T-helper 2 cell treated with Interferon-gamma antibody and Interleukin-4, amounts not matched to agents 100 ng/mL and 5 ng/mL, for 36 hours (primary cell): ENCODE measurements around the gene F3. TPM values are rescaled to one million over a fixed set of nuclear protein-coding genes. Genes with fewer than 3 reads are reported as not detected.

Experiments
- intact Hi-C: fragments of 100-400 bp; cut with micrococcal nuclease; formaldehyde crosslinking; loops from one replicate; pipeline ENCODE4 v1.15.1; 2023
- total RNA-seq: library from RNA; stranded (reverse); gene quantifications from 2 replicates; pipeline ENCODE4 v1.2.3, GENCODE V29; 2022

The F3 gene
- total RNA-seq, 1 donor from 2014 or later: 0.23 TPM

- intact Hi-C loops: no loop called here
These were observed 11.8 kb upstream of the F3 start for GRCh38 chr1:94553323-94553730.

DNA sequence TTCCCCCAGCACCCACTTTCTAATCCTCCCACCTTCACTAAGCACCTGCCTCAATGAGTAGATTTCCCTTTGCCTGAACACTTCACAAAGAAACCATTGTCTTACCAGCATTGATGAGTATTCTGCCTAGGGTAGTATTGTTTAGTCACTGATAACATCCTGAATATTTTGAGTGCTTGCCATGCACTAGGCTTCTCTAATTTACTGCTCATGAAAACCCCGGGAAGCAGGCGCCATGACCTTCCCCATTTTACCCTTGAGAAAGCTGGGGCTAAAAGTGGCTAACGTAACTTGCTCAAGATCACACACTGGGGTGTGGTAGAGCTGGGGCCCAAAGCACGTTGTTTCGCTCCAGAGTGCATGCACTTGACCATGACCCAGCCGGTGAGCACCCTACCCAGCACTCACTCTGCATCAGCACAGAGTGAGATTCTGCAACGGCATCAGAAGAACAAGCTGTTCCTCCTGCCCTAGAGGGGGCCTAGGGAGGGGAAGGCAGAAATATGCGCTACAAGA lies 10.6 kb upstream of the F3 start:
- intact Hi-C loops: no loop called here

DNA sequence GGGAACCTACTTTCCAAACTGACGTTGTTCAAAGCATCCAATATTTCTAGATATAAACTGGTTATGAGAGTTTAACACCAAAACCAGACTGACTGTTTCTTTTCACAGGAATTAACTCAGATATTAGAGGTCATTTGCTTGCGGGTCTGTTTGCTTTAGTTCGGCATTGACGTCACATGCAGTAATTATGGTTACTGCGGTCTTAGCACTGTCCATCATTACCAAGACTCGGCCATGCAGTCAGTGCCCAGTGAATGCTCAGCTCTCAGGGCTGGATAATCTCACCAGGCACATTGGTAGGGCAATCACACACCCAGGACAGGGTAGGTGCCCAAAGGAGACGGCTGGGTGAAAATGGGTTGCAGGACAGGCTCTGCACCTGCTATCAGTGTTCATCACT lies 9.9 kb upstream of the F3 start:
- intact Hi-C loops: no loop called here

GRCh38 chr1:94550800-94551241 lies 9.3 kb upstream of the F3 start:
- intact Hi-C loops: no loop called here

DNA sequence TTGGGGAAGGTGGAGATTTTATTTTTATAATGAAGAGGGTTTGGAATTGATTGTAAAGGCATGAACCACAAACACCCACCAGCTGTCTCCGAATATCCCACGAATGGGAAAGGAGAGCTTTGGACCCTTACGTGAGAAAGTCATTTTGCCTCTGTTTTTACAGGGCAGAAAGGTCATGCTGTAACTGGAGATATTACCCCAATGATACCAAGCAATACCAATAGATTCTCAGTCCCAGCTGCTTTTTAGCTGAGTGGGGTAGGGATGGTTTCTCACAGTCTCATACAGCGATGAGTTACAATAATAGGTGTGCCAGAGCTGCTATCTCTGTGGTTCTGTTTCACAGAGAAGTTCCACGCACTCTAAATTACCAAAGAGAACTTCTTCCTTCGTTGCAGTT lies 8.8 kb upstream of the F3 start:
- intact Hi-C loops: no loop called here

GRCh38 chr1:94549706-94550105 lies 8.1 kb upstream of the F3 start:
- intact Hi-C loops: no loop called here

DNA sequence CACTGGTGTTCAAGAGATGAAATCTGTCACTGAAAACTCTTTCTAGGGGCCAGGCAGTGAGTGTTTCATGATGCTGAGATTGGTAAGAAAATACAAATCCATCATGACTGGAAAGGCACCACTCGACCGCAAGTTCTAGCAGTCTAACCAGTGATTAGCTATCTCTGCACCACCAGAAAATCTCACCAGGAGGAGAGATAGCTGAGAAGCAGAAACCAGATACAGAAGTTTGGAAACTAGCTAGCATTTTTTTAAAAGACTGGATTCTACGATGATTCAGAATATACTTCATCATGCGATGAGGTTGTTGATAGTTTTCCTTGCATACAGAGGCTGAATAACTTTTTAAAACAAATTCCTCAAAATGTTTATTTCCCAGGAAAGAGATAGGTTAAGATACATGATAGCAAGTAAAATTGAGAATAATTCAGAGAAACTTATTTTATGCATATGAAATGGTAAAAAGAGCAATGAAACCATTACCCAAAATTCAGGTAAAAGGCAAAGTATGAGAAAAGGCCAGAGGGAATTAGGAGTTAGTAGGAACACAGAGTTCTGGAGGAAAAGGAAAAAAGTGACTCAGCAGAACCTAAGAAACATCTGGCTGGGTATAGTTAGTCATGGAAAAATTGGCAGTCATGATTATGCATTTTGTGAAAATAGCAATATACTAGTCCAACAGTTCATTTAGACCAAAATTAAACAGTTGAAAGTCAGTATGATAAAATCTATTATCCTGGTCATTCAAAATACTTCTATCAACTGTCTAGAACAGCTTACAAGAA lies 3.3 kb upstream of the F3 start:
- intact Hi-C loops: loop anchor here (5.0 kb wide), 1 partner anchor 57 kb away; no protein-coding TSS in a partner anchor

- intact Hi-C loops: loop anchor here (5.0 kb wide), 1 partner anchor 58 kb away; no protein-coding TSS in a partner anchor
These were observed 2.5 kb upstream of the F3 start for GRCh38 chr1:94543893-94544635.

GRCh38 chr1:94543001-94543400 lies 1.4 kb upstream of the F3 start:
- intact Hi-C loops: loop anchor here (5.0 kb wide), 1 partner anchor 59 kb away; no protein-coding TSS in a partner anchor

DNA sequence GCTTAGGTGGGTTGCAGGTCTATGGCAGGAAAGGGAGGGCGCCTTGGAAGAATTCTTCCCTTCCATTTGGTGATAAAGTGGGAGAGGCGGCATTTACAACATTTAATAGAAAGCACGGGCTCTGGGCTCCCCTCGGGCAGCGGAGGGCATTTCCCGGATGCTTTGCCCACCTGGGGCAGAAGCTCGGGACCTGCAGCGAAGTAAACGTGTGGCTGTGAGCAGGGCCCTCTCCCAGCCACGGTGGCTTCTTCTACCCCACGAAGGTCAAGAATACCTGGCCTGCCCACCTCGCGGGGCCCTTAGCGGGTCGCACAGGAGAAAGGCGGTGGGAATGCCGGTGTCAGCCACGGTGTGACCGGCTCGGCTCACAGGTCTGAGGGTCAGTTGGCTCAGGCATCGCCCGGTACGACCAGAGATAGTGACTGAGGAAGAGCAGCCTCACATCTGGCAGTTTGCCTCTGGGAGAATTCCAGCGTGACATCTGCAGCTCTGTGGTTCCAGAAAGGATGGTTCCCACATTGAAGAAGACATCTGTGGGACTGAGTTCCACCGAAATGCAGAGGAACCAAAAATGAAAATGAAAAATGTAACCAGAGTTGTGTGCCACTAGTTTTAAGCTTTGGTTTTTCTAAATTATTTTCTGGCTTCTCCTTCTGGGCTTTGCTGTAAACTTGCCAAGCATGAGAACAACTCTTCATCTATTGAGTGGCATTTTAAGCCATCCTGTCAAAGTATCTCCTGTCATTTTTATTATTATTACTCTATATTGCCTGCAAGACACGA lies 720 bp upstream of the F3 start:
- intact Hi-C loops: loop anchor here (5.0 kb wide), 1 partner anchor 60 kb away; no protein-coding TSS in a partner anchor

- intact Hi-C loops: loop anchor here (5.0 kb wide), 1 partner anchor 62 kb away; no protein-coding TSS in a partner anchor
These were observed 916 bp downstream of the F3 start for GRCh38 chr1:94540440-94541245.

DNA sequence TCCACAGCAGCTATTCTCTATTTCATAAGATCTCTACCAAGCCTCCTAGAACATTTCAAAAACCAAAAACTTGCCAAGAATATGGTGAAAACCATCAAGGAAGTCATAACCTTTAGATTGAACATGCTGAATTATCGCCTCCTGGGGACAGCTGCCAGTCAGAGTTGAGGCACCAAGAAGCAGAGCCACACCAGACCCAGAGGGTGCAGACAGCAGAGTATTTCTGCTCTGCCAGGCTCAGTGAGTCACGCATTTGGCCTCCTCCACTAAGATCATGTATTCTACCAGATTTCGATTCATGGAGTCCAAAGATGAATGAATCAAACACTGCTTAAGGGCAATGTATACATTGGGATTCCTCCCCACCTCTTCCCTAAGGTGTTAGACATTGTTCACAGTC lies 2.1 kb downstream of the F3 start:
- intact Hi-C loops: no loop called here

- intact Hi-C loops: no loop called here
These were observed 3.2 kb downstream of the F3 start for GRCh38 chr1:94538243-94538827.

DNA sequence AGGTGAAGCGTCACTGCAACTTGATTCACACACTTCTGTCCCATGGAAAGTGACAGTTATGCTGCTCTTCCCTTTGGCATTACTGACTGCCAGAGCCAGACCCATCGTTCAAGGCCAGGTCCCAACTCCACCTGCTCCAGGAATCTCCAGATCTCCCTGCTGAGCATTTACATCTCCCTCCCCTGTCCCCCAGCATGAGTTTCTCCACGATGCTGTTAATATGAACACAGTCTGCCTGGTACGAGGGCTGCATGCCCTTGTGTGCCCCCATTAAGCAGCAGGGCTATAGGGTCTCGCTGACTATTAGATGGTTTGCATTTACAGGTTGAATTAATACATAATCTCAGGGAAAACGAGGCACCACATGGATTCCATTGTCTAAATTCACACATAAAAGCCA lies 4.3 kb downstream of the F3 start:
- intact Hi-C loops: no loop called here

DNA sequence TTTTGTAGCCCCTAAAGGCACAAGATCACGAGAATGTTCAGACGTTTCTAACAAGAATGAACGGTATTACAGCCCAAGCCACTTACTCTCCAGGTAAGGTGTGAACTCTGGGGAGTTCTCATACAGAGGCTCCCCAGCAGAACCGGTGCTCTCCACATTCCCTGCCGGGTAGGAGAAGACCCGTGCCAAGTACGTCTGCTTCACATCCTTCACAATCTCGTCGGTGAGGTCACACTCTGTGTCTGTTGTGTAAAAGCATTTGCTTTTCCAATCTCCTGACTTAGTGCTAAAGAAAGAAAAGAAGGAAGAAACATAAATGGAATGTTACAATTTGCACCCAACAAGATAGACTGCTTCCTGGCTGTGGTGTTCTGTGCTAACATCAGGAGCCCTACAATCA lies 5.7 kb downstream of the F3 start:
- intact Hi-C loops: no loop called here

DNA sequence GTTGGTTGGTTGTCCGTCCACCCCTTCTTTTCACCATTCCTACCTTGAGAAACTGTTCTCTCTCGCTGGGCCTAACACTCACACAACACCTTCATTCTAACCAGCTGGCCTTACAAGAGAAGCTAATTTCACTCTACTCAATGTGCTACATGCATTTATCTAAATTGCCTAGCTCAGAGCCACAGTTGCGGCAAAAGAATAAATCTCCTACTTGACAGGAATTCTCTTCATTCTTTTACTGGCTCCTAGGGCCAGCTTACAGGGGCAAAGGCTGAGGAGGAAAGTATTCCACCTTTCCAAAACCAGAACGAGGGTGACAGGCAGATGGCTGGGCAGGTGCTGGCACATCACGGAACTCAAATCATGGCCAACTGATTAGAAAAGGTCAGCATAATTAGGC lies 6.5 kb downstream of the F3 start:
- intact Hi-C loops: no loop called here

- intact Hi-C loops: no loop called here
These were observed 9.5 kb downstream of the F3 start for GRCh38 chr1:94532077-94532476.

DNA sequence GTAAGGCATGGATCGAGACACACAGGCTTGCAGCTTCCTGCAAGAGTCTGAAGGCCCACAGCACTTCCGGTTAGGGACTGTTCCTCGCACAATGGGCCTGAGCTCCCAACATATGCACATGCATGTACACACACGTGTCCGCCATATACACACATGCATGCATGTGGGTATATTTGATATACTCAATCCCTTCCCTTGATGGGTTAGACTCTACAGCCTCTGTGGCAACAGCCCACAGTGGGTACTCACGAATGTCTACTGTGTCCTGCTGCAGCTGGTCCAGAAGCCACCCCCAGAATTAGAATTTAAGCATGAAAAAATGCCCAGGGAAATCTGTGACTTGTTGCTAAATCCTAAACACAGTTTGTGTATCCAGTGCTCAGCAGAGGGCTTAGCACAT lies 9.9 kb downstream of the F3 start:
- intact Hi-C loops: no loop called here

GRCh38 chr1:94530373-94530878 lies 11.1 kb downstream of the F3 start:
- intact Hi-C loops: no loop called here

- intact Hi-C loops: no loop called here
These were observed 12.1 kb downstream of the F3 start for GRCh38 chr1:94529416-94529815.
